Esophagus squamous epithelium (tissue), 5 donors: ENCODE results near the gene HIF1A. TPM values are rescaled to one million over a fixed set of nuclear protein-coding genes. Genes with fewer than 3 reads are reported as not detected.

ENCODE experiments used
- DNase-seq: peaks from one replicate; lab custom pipeline; 2025; lab: John Stamatoyannopoulos, UW
- H3K27ac ChIP-seq, 4 donors: fragments of 200-600 bp; sonication (generic); one replicate each; pipeline ENCODE4 v1.5.1; 2016 to 2019; ENCODE audit warnings: mild to moderate bottlenecking in 1 of 4
- H3K27me3 ChIP-seq, 4 donors: fragments of 200-600 bp; sonication (generic); 1 replicate in 3 of 4; 2 replicates in 1 of 4; pipeline versions ENCODE4 v1.5.1 to v1.6.0; 2017 to 2021; ENCODE audit warnings: antibody characterized with exemption in 1 of 4
- H3K36me3 ChIP-seq, 3 donors: fragments of 200-600 bp; sonication (generic); one replicate each; pipeline ENCODE4 v1.5.1; 2016 to 2019
- H3K4me1 ChIP-seq, 3 donors: fragments of 200-600 bp; sonication (generic); one replicate each; pipeline ENCODE4 v1.5.1; 2017 to 2019
- H3K4me3 ChIP-seq, 4 donors: fragments of 200-600 bp; sonication (generic); 1 replicate in 3 of 4; 2 replicates in 1 of 4; pipeline ENCODE4 v1.5.1; 2016 to 2019; ENCODE audit warnings: mild to moderate bottlenecking in 2 of 4, moderate library complexity in 1 of 4
- H3K9me3 ChIP-seq, 3 donors: fragments of 200-600 bp; sonication (generic); one replicate each; pipeline ENCODE4 v1.5.1; 2016 to 2019
- POLR2A ChIP-seq, 4 donors: fragments of 450-650 bp; IDR thresholded peaks; one replicate each; pipeline ENCODE4 v1.6.1; 2017; ENCODE audit warnings: antibody characterized with exemption in 4 of 4, mild to moderate bottlenecking in 4 of 4, moderate library complexity in 3 of 4
- WGBS, 2 donors: methylation state at CpG; one replicate each; pipeline ENCODE4 v1.1.5; 2018; 5-methylcytosine and 5-hydroxymethylcytosine counted together
- intact Hi-C: fragments of 100-400 bp; cut with DNase I; formaldehyde crosslinking; loops from one replicate; pipeline ENCODE4 v1.15.0; 2022
- total RNA-seq, 4 donors: library from RNA; depleted of rRNA; stranded (reverse); fragments of >200 nt; gene quantifications; one replicate each; pipeline ENCODE4 v1.1.0, GENCODE V29; 2016
- TF ChIP-seq, protein P1 (sequence below), 6 experiments: fragments of 450-650 bp in 4 of 6; fragments of 200-600 bp in 2 of 6; sonication (generic) in 2 of 6; IDR thresholded peaks; one replicate each; pipeline ENCODE4 v1.5.1; 2016 to 2019; ENCODE audit warnings: antibody characterized with exemption in 6 of 6, mild to moderate bottlenecking in 4 of 6, moderate library complexity in 4 of 6
- donor health status: DM: yes; HTN: yes; CAD: no.

Gene HIF1A
- total RNA-seq = 100 to 1,000 TPM; 108 to 199 (median 127) TPM

DNA sequence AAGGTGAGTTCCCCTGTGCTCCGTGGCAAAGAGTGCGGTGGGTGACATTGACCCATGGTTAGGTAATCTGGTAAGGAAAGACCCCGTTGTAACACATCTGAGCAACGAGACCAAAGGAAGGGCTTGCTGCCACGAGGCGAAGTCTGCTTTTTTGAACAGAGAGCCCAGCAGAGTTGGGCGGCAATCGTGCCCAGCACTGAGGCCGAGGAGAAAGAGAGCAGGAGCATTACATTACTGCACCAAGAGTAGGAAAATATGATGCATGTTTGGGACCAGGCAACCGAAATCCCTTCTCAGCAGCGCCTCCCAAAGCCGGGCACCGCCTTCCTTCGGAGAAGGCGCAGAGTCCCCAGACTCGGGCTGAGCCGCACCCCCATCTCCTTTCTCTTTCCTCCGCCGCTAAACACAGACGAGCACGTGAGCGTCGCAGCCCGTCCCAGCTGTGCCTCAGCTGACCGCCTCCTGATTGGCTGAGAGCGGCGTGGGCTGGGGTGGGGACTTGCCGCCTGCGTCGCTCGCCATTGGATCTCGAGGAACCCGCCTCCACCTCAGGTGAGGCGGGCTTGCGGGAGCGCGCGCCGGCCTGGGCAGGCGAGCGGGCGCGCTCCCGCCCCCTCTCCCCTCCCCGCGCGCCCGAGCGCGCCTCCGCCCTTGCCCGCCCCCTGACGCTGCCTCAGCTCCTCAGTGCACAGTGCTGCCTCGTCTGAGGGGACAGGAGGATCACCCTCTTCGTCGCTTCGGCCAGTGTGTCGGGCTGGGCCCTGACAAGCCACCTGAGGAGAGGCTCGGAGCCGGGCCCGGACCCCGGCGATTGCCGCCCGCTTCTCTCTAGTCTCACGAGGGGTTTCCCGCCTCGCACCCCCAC lies at the start of gene HIF1A:
Gene HIF1A, plus strand, starts transcription at position 684 of the 865 bp plus-strand sequence. CDS start 292 bp downstream, outside the sequence.
- WGBS, 2 donors = 0 to 4% methylated on average over 24 to 29 of the region's 68 CpGs
- Histone ChIP-seq H3K4me1 (peaks cover 9 to 39% (median 16%) of the 10 kb centered on the region in 3 donors), H3K36me3 (no peaks in the 10 kb centered on the region), H3K4me3 (peak within 1 kb of the TSS; percentile 76 to 97 (median 92)), H3K27me3 (no peaks in the 10 kb centered on the region), H3K9me3 (no peaks in the 10 kb centered on the region), H3K27ac (peak within 1 kb of the TSS; percentile 96 to 100 (median 100))
- DNase-seq = peak; percentile 87
- peak in 3 of 4 donors; percentile 96 to 98 (median 98) for TF ChIP-seq POLR2A (IDR thresholded peaks at IDR 0.05)
- TF ChIP-seq, protein P1, sequence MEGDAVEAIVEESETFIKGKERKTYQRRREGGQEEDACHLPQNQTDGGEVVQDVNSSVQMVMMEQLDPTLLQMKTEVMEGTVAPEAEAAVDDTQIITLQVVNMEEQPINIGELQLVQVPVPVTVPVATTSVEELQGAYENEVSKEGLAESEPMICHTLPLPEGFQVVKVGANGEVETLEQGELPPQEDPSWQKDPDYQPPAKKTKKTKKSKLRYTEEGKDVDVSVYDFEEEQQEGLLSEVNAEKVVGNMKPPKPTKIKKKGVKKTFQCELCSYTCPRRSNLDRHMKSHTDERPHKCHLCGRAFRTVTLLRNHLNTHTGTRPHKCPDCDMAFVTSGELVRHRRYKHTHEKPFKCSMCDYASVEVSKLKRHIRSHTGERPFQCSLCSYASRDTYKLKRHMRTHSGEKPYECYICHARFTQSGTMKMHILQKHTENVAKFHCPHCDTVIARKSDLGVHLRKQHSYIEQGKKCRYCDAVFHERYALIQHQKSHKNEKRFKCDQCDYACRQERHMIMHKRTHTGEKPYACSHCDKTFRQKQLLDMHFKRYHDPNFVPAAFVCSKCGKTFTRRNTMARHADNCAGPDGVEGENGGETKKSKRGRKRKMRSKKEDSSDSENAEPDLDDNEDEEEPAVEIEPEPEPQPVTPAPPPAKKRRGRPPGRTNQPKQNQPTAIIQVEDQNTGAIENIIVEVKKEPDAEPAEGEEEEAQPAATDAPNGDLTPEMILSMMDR (IDR thresholded peaks at IDR 0.05) = peak in 3 of 6 experiments; percentile 4 to 22 (median 22)
- intact Hi-C loops = loop anchor here (10.0 kb wide), 1 partner anchor 220 kb away; no protein-coding TSS in a partner anchor

DNA sequence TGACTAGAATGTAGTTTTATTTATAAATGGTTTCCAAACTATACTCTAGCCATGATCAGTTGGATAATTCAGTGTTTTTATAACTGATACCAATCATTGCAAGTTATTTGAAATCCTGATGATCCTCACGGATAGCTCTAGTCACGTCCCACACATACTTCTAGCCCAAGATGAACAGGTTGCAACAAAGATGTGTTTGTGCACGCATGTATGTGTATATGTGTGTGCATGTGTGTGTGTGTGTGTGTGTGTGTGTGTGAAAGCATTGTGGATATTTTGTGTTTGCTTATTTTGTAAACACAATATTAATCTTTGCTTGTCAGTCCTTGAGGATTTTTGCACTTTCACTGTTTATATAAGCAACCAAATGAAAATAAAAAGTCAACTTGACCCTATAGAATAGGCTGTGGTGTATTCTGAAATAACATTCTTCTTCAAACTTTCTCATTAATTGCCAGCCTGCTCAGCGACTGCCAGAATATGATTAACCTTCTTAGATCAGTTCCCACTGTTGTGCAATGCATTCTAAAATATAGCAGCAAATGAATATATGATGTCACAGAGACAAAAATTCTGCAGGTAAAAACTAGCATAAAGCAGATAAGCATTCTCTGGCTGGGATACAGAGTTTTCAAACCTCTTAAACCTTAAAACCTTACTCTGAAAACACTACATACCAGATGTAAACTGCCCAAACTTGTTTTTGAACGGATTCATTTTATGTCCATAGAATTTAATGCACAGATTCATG lies 48.8 kb upstream of the HIF1A start:
- Histone ChIP-seq H3K4me1 (peaks cover 0 to 66% (median 13%) of the 10 kb centered on the region in 3 donors), H3K27me3 (no peaks in the 10 kb centered on the region), H3K27ac (peak overlapping the region; percentile 5 to 69 (median 62)), H3K9me3 (no peaks in the 10 kb centered on the region), H3K4me3 (no peak overlapping the region), H3K36me3 (no peaks in the 10 kb centered on the region)
- intact Hi-C loops = no loop called here
- 39 to 60% methylated on average over 5 of the region's 5 CpGs for WGBS, 2 donors
- DNase-seq = no peak
- no peak for TF ChIP-seq POLR2A (IDR thresholded peaks at IDR 0.05)
- TF ChIP-seq, protein P1 (IDR thresholded peaks at IDR 0.05) = no peak

DNA sequence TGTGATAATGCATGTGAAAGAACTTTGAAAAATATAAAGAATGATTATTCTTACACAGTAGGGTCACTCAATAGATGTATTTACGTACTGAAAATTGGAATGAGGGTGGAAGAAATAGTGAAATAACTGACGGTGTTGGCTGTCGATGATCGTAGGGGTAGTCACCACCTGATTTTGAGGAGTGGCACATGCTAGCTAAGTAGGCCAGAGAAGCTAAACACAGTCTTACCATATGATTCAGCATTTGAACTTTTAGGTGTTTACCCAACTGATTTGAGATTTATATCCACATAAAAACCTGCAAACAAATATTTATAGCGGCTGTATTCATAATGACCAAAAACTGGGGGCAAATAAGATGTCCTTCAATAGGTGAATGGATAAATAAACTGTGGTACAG lies 47.6 kb upstream of the HIF1A start:
- Histone ChIP-seq H3K4me1 (peaks cover 0 to 55% (median 10%) of the 10 kb centered on the region in 3 donors), H3K36me3 (no peaks in the 10 kb centered on the region), H3K4me3 (no peak overlapping the region), H3K27ac (peak overlapping the region; percentile 6 to 69 (median 62)), H3K9me3 (no peaks in the 10 kb centered on the region), H3K27me3 (no peaks in the 10 kb centered on the region)
- TF ChIP-seq, protein P1 (IDR thresholded peaks at IDR 0.05) = no peak
- no peak for TF ChIP-seq POLR2A (IDR thresholded peaks at IDR 0.05)
- no peak for DNase-seq
- WGBS, 2 donors = 38 to 45% methylated on average over 5 of the region's 5 CpGs
- intact Hi-C loops = no loop called here

DNA sequence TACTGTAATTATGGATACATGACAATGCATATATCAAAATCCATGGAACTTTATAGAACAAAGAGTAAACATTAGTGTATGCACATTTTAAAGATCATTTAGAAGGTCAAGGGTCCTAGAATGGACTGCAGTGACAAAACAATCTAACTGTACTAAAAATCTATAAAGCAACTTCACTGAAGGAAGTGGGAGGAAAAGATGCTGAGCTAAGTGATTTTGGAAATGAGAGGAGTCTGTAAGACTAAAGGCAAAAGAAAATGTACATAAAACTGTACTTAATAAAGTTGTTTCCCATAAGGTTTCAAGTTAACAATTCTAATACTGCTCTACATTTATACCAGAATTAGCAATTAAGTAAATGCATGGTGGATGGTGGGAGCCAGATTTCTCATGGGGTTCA lies 46.9 kb upstream of the HIF1A start:
- H3K4me1 ChIP-seq = peaks cover 0 to 51% (median 10%) of the 10 kb centered on the region in 3 donors
- H3K36me3 ChIP-seq = no peaks in the 10 kb centered on the region
- no peaks in the 10 kb centered on the region for H3K9me3 ChIP-seq
- H3K4me3 ChIP-seq = no peak overlapping the region
- H3K27ac ChIP-seq = peak overlapping the region in 2 of 4 donors; percentile 58 to 69
- TF ChIP-seq POLR2A (IDR thresholded peaks at IDR 0.05) = no peak
- TF ChIP-seq, protein P1 (IDR thresholded peaks at IDR 0.05) = no peak
- intact Hi-C loops = no loop called here
- no peaks in the 10 kb centered on the region for H3K27me3 ChIP-seq
- no peak for DNase-seq
